NCI-H1417 treated with DMSO at 0.1 percent for 48 hours (cell line): ENCODE results near the gene AMDHD2.
"Not testable (repeated sequence)": the region's sequence is repeated elsewhere in the genome, so short reads cannot be mapped to it uniquely, and the experiment has no call there.

Experiments used
- DNase-seq: peaks from one replicate; lab custom pipeline; 2025; lab: John Stamatoyannopoulos, UW

Gene AMDHD2

GRCh38 chr16:2517954-2518605, 2.1 kb upstream of the AMDHD2 start:
- no peak for DNase-seq

GRCh38 chr16:2518823-2519710, 1.1 kb upstream of the AMDHD2 start:
- no peak for DNase-seq

GRCh38 chr16:2519711-2520080, 475 bp upstream of the AMDHD2 start:
- DNase-seq, result no peak

GRCh38 chr16:2520784-2521531, 787 bp downstream of the AMDHD2 start:
- no peak for DNase-seq

- DNase-seq, result no peak
Observed at GRCh38 chr16:2523801-2524231, 3.6 kb downstream of the AMDHD2 start.

- no peak for DNase-seq
Observed at GRCh38 chr16:2524339-2524938, 4.3 kb downstream of the AMDHD2 start.

GRCh38 chr16:2526135-2526534, 6.0 kb downstream of the AMDHD2 start:
- no peak for DNase-seq

GRCh38 chr16:2527071-2527783, 7.1 kb downstream of the AMDHD2 start:
- DNase-seq, result no peak

GRCh38 chr16:2527784-2528100, 7.6 kb downstream of the AMDHD2 start:
- no peak for DNase-seq

GRCh38 chr16:2528161-2529060, 8.2 kb downstream of the AMDHD2 start:
- no peak for DNase-seq

GRCh38 chr16:2529061-2529931, 9.1 kb downstream of the AMDHD2 start:
- no peak for DNase-seq

GRCh38 chr16:2529961-2530628, 9.9 kb downstream of the AMDHD2 start:
- DNase-seq, result no peak

GRCh38 chr16:2530629-2531318, 10.6 kb downstream of the AMDHD2 start:
- no peak for DNase-seq

GRCh38 chr16:2531371-2531695, 11.2 kb downstream of the AMDHD2 start, which contains the start of gene CEMP1:
TSS of gene CEMP1 (minus strand) at chr16:2531408. CDS start at chr16:2531073, 335 bp downstream.
- DNase-seq, result no peak

- DNase-seq, result peak; percentile 47
Observed at GRCh38 chr16:2531696-2532493, 11.7 kb downstream of the AMDHD2 start.

GRCh38 chr16:2532494-2533141, 12.4 kb downstream of the AMDHD2 start:
- DNase-seq, result peak; percentile 1

- not testable (repeated sequence) for DNase-seq
Observed at GRCh38 chr16:2533142-2533755, 13.1 kb downstream of the AMDHD2 start.
